GM12892 (cell line): ENCODE measurements around the gene RBM6.

Experiments used
- POLR2A ChIP-seq: IDR thresholded peaks from 2 replicates; pipeline ENCODE4 v1.6.1; 2011; ENCODE audit warnings: low read depth, low read length, control low read depth
- POLR2AphosphoS5 ChIP-seq: IDR thresholded peaks from 2 replicates; pipeline ENCODE4 v1.6.1; 2011; ENCODE audit warnings: low read depth, low read length, control low read depth
- TAF1 ChIP-seq: IDR thresholded peaks from 2 replicates; pipeline ENCODE4 v1.6.1; 2011; ENCODE audit warnings: low read depth, mild to moderate bottlenecking, control low read depth, low read length, borderline replicate concordance

DNA sequence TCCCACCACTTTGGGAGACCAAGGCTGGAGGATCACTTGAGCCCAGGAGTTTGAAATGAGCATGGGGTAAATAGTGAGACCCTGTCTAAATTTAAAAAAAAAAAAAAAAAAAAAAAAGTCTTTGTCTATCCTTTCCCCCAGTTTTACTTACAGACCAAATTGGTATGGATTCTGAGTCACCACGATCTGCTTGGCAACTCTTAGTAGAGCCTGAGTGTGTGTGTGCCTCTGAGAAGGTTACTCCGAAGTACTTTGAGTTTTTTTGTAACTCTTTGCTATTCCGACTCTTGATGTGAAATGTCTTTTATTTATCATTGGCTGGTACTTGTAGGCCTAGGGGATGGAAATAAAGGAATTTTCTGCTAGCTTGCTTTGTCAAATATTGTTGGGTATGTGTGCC, 63.3 kb downstream of the RBM6 start:
- TF ChIP-seq POLR2A (no peak), POLR2AphosphoS5 (no peak), TAF1 (no peak)
